NCI-H1694 (cell line): ENCODE results near the gene POLR1E.

Experiments
- DNase-seq: peaks from one replicate; lab custom pipeline; 2025; lab: John Stamatoyannopoulos, UW

POLR1E gene

GRCh38 chr9:37485389-37486255 lies at the start of gene POLR1E:
Gene POLR1E (plus strand): TSS chr9:37485948. CDS start chr9:37486048, 100 bp downstream.
- peak; percentile 72 for DNase-seq

GRCh38 chr9:37436540-37436939 lies 49.2 kb upstream of the POLR1E start:
- DNase-seq, result no peak

GRCh38 chr9:37437010-37437409 lies 48.7 kb upstream of the POLR1E start:
- no peak for DNase-seq

- DNase-seq, result no peak
Observed at GRCh38 chr9:37437621-37438020, 48.1 kb upstream of the POLR1E start.

- DNase-seq, result no peak
Observed at GRCh38 chr9:37438359-37438758, 47.4 kb upstream of the POLR1E start.

GRCh38 chr9:37441776-37442370 lies 43.9 kb upstream of the POLR1E start:
- no peak for DNase-seq

GRCh38 chr9:37442556-37442955 lies 43.2 kb upstream of the POLR1E start:
- no peak for DNase-seq

- no peak for DNase-seq
Observed at GRCh38 chr9:37443566-37443965, 42.2 kb upstream of the POLR1E start.

- no peak for DNase-seq
Observed at GRCh38 chr9:37444890-37445289, 40.9 kb upstream of the POLR1E start.

- no peak for DNase-seq
Observed at GRCh38 chr9:37445832-37446231, 39.9 kb upstream of the POLR1E start.

GRCh38 chr9:37446401-37446800 lies 39.3 kb upstream of the POLR1E start:
- DNase-seq, result no peak

GRCh38 chr9:37447111-37447510 lies 38.6 kb upstream of the POLR1E start:
- no peak for DNase-seq

- no peak for DNase-seq
Observed at GRCh38 chr9:37449862-37450632, 35.7 kb upstream of the POLR1E start.

- no peak for DNase-seq
Observed at GRCh38 chr9:37451628-37452027, 34.1 kb upstream of the POLR1E start.

- no peak for DNase-seq
Observed at GRCh38 chr9:37452611-37453010, 33.1 kb upstream of the POLR1E start.

- no peak for DNase-seq
Observed at GRCh38 chr9:37453827-37454226, 31.9 kb upstream of the POLR1E start.

- no peak for DNase-seq
Observed at GRCh38 chr9:37454238-37454637, 31.5 kb upstream of the POLR1E start.

GRCh38 chr9:37455884-37456647 lies 29.7 kb upstream of the POLR1E start:
- no peak for DNase-seq

- no peak for DNase-seq
Observed at GRCh38 chr9:37456817-37457216, 28.9 kb upstream of the POLR1E start.

GRCh38 chr9:37464006-37464405 lies 21.7 kb upstream of the POLR1E start:
- no peak for DNase-seq

- DNase-seq, result peak; percentile 92
Observed at GRCh38 chr9:37464426-37465248, 21.1 kb upstream of the POLR1E start.
